Measurements from ENCODE around the gene ABITRAM. TPM values are rescaled to one million over a fixed set of nuclear protein-coding genes. Genes with fewer than 3 reads are reported as not detected.

Gene ABITRAM
- total RNA-seq, 1 donor from 2014 or later = 18.4 TPM

DNA sequence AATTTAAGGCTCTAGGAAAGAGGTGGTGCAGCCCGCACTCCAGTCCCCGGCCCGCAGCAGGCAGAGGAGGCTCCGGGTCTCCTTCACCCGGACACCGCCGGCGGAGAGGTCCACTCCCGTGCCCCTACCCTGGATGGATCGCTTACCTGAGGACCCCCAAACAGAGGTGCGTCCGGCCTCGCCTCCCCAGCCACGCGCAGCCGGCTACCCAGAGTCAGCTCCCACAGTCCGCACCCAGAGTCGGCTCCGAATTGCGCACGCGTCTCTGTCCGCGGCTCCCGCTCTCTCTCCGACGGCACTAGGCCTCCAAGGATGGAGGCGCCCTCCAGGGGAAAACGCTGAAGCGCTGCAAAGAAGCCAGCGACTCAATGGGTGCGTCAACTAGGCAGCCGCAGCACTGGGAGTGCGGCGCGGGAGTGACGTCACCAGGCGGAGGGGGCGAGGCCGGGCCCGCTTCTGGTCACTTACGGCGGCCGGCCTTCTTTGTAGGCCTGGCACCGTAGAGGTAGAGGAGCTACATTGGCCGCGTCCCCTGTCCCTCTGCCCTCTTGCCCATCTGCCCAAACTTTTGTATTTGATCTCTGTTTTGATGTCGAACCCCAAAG lies 380 bp upstream of the ABITRAM start, which contains the start of gene ELP1:
TSS of gene ELP1 (minus strand) at position 407 of the 605 bp plus-strand sequence. CDS start 2,978 bp downstream, outside the sequence.
- DNase-seq = peak; percentile 94
- H3K4me1 ChIP-seq = peaks cover 47% of the 10 kb centered on the region
- TF ChIP-seq, protein P1, sequence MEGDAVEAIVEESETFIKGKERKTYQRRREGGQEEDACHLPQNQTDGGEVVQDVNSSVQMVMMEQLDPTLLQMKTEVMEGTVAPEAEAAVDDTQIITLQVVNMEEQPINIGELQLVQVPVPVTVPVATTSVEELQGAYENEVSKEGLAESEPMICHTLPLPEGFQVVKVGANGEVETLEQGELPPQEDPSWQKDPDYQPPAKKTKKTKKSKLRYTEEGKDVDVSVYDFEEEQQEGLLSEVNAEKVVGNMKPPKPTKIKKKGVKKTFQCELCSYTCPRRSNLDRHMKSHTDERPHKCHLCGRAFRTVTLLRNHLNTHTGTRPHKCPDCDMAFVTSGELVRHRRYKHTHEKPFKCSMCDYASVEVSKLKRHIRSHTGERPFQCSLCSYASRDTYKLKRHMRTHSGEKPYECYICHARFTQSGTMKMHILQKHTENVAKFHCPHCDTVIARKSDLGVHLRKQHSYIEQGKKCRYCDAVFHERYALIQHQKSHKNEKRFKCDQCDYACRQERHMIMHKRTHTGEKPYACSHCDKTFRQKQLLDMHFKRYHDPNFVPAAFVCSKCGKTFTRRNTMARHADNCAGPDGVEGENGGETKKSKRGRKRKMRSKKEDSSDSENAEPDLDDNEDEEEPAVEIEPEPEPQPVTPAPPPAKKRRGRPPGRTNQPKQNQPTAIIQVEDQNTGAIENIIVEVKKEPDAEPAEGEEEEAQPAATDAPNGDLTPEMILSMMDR (IDR thresholded peaks at IDR 0.05; ENCODE audit: borderline replicate concordance) = peak; percentile 40
- no peaks in the 10 kb centered on the region for H3K9me3 ChIP-seq (replicated peaks)
- peaks cover 27% of the 10 kb centered on the region for H3K36me3 ChIP-seq
- intact Hi-C loops (cut with micrococcal nuclease) = no loop called here
- no peaks in the 10 kb centered on the region for H3K27me3 ChIP-seq (ENCODE audit: low read depth)
- H3K27ac ChIP-seq (replicated peaks) = peak within 1 kb of the TSS; percentile 93
- peak within 1 kb of the TSS; percentile 98 for H3K4me3 ChIP-seq

DNA sequence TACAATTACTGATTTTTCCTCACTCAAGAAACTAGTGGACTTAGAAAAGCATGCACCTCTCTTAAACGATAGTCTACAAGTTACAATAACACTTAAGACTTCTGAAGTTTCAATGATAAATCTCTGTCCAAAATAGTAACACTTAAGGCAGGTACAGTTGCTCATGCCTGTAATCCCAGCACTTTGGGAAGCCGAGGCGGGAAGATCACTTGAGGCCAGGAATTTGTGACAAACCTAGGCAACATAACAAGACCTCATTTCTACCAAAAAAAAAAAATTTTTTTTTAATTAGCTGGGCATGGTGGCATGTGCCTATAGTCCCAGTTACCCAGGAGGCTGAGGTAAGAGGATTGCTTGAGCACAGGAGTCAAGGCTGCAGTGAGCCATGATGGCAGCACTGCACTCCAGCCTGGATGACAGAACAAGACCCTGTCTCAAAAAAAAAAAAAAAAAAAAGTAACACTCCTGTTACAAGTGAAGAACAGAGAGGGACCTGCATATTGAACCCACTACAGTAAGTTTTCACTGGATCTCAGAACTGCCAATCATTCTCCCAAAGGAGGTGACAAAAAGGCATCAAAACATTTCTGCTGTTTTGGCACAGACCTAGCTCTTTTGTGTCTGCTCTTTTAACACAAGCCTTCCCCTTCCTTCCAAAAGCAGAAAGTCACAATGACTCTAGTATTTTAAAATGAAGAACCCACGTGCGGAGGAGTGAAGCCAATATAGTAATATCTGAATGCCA lies 3.5 kb downstream of the ABITRAM start:
- H3K9me3 ChIP-seq (replicated peaks) = no peaks in the 10 kb centered on the region
- H3K4me1 ChIP-seq = peaks cover 32% of the 10 kb centered on the region
- TF ChIP-seq, protein P1 (IDR thresholded peaks at IDR 0.05; ENCODE audit: borderline replicate concordance) = no peak
- H3K27me3 ChIP-seq (ENCODE audit: low read depth) = no peaks in the 10 kb centered on the region
- no peak for DNase-seq
- H3K27ac ChIP-seq (replicated peaks) = no peak overlapping the region
- no peak overlapping the region for H3K4me3 ChIP-seq
- H3K36me3 ChIP-seq = peaks cover 46% of the 10 kb centered on the region
- intact Hi-C loops (cut with micrococcal nuclease) = no loop called here

DNA sequence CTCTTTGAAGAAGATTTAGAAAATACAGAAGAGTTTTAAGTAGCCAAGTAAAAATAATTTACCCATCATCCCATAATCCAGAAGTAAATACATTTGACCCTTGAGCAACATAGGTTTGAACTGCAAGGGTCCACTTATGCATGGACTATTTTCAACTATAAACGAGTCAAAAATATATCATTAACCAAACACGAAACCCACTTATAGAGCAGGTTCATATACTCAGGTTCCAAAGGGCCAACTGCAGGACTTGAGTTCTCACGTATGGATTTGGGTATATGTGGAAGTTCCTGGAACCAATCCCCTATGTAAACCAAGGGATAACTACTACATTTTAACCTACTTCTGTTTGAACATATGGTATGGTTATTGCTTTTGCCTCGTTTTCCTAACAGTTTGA lies 5.8 kb downstream of the ABITRAM start:
- H3K4me1 ChIP-seq = peaks cover 13% of the 10 kb centered on the region
- H3K27ac ChIP-seq (replicated peaks) = no peak overlapping the region
- intact Hi-C loops (cut with micrococcal nuclease) = no loop called here
- H3K9me3 ChIP-seq (replicated peaks) = no peaks in the 10 kb centered on the region
- no peaks in the 10 kb centered on the region for H3K27me3 ChIP-seq (ENCODE audit: low read depth)
- peaks cover 60% of the 10 kb centered on the region for H3K36me3 ChIP-seq
- H3K4me3 ChIP-seq = no peak overlapping the region
- TF ChIP-seq, protein P1 (IDR thresholded peaks at IDR 0.05; ENCODE audit: borderline replicate concordance) = no peak
- no peak for DNase-seq

DNA sequence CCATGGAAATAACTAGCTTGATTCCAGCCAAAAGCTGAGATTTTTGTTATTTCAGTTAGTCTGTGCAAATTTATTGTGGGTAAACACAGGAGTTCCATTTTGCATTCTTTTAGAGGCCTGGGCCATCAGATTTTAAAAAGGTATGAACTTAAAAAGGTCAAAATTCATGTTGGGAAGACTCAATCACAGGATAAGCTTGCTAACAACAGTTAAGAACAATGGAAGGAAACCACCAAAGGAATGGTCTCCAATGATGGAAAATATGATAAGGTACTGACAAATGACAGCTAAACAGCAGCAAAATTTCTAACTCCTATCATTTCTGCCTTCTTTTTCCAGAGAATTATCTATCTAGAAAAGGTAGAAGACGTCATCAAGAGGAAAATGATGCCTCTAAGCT lies 16.0 kb downstream of the ABITRAM start:
- intact Hi-C loops (cut with micrococcal nuclease) = no loop called here
- peak overlapping the region; percentile 7 for H3K27ac ChIP-seq (replicated peaks)
- no peaks in the 10 kb centered on the region for H3K27me3 ChIP-seq (ENCODE audit: low read depth)
- TF ChIP-seq, protein P1 (IDR thresholded peaks at IDR 0.05; ENCODE audit: borderline replicate concordance) = no peak
- H3K4me3 ChIP-seq = no peak overlapping the region
- no peaks in the 10 kb centered on the region for H3K9me3 ChIP-seq (replicated peaks)
- peaks cover 12% of the 10 kb centered on the region for H3K36me3 ChIP-seq
- H3K4me1 ChIP-seq = peaks cover 33% of the 10 kb centered on the region
- DNase-seq = no peak

DNA sequence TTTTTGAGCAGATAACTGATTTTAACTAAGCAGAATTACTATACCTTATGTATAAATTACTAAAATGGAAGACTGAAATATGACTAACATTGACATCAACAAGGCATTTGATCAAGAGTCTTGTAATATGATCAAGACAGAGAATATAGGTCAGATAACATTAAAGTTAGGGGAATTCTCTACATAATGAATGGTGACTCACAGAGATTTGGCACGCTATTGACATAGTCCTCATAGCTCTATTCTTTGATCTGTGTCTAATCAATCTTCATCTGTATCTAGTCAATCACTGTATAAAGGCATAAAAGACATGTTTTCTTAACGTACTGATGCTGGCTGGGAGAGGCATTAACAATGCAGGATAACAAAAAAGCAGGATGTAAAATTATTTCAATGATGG lies 17.4 kb downstream of the ABITRAM start:
- no peak overlapping the region for H3K27ac ChIP-seq (replicated peaks)
- intact Hi-C loops (cut with micrococcal nuclease) = no loop called here
- H3K27me3 ChIP-seq (ENCODE audit: low read depth) = no peaks in the 10 kb centered on the region
- peaks cover 12% of the 10 kb centered on the region for H3K36me3 ChIP-seq
- DNase-seq = no peak
- TF ChIP-seq, protein P1 (IDR thresholded peaks at IDR 0.05; ENCODE audit: borderline replicate concordance) = no peak
- H3K9me3 ChIP-seq (replicated peaks) = no peaks in the 10 kb centered on the region
- peaks cover 37% of the 10 kb centered on the region for H3K4me1 ChIP-seq
- no peak overlapping the region for H3K4me3 ChIP-seq
